ENCODE results near the gene XPO6. TPM values are rescaled to one million over a fixed set of nuclear protein-coding genes. Genes with fewer than 3 reads are reported as not detected.

XPO6 gene
- total and polyA plus RNA-seq, 2 of the 13 experiments (the other 11 are each of a cell fraction or from before 2014, with no cell fraction given): 109 to 129 TPM

DNA sequence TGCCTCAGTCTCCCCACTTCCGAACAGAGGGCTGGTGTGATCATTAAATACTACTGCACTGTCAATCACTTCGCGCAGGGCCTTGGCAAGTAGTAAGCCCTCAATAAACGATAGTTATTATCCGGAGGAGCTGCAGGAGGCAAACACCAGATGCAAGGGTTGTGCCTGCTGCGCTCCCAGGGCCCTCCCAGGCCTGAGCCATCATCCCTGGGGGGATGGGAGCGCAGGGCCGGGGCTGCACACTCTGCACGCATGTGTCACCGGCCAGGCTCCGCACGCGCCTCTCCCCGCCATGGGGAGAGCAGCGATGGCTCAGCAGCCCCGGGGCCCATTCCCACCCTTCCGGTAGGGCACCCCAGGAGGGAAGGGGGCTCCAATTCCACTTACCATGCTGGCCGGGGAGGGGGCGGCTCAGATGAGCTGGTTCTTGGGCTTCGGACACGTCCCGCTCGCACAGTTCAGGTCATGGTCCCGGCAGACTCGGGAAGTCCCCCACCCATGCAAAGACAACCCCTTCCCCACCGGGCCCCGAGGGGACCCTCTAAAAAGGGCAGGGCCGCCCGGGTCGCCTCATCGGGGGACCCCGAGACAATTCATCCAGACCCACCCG is 681 bp downstream of the XPO6 start (continued):
- TF ChIP-seq ZSCAN29 (CRISPR knock-in tag; conservative IDR thresholded peaks at IDR 0.05) (no peak), ZNF746 (CRISPR knock-in tag; IDR thresholded peaks at IDR 0.05) (no peak), ZNF20 (CRISPR knock-in tag; IDR thresholded peaks at IDR 0.05) (no peak), TEAD2 (CRISPR knock-in tag; IDR thresholded peaks at IDR 0.05) (no peak), NFKB2 (CRISPR knock-in tag; IDR thresholded peaks at IDR 0.05; ENCODE audit: borderline replicate concordance) (peak; percentile 42; the same call in 1 of the 2 replicates), MXD4 (CRISPR knock-in tag; IDR thresholded peaks at IDR 0.05) (peak; percentile 84), PHB2 (IDR thresholded peaks at IDR 0.05; ENCODE audit: partially characterized antibody) (no peak), CREBL2 (CRISPR knock-in tag; IDR thresholded peaks at IDR 0.05; ENCODE audit: borderline replicate concordance) (0 out of 2 replicates have a peak, but pooled peaks have one; percentile 42), ETV5 (CRISPR knock-in tag; IDR thresholded peaks at IDR 0.05; ENCODE audit: borderline replicate concordance) (peak; percentile 49), CBFB (CRISPR knock-in tag; IDR thresholded peaks at IDR 0.05) (peak; percentile 16; the same call in 1 of the 2 replicates), ZNF512 (CRISPR knock-in tag; IDR thresholded peaks at IDR 0.05) (no peak), SNAPC2 (CRISPR knock-in tag; IDR thresholded peaks at IDR 0.05) (no peak), ZFAT (CRISPR knock-in tag; conservative IDR thresholded peaks at IDR 0.05) (no peak), SMAD1 (CRISPR knock-in tag; IDR thresholded peaks at IDR 0.05; ENCODE audit: borderline replicate concordance, low read depth) (no peak), ZNF335 (CRISPR knock-in tag; IDR thresholded peaks at IDR 0.05) (no peak), SNAI1 (CRISPR knock-in tag; IDR thresholded peaks at IDR 0.05; ENCODE audit: borderline replicate concordance) (no peak), ZBTB43 (CRISPR knock-in tag; conservative IDR thresholded peaks at IDR 0.05) (no peak), SIX1 (CRISPR knock-in tag; IDR thresholded peaks at IDR 0.05; ENCODE audit: borderline replicate concordance) (no peak), ZNF589 (CRISPR knock-in tag; conservative IDR thresholded peaks at IDR 0.05) (no peak), ZNF331 (CRISPR knock-in tag; IDR thresholded peaks at IDR 0.05) (peak; percentile 80), SIX4 (CRISPR knock-in tag; IDR thresholded peaks at IDR 0.05) (no peak), KMT2A (CRISPR knock-in tag; IDR thresholded peaks at IDR 0.05) (peak; percentile 80), ZSCAN22 (CRISPR knock-in tag; IDR thresholded peaks at IDR 0.05) (no peak), ZNF83 (CRISPR knock-in tag; IDR thresholded peaks at IDR 0.05; ENCODE audit: borderline replicate concordance) (0 out of 2 replicates have a peak, but pooled peaks have one; percentile 45), PRDM10 (CRISPR knock-in tag; IDR thresholded peaks at IDR 0.05; ENCODE audit: low read depth) (peak; percentile 31; the same call in 1 of the 2 replicates), FOXK2 (IDR thresholded peaks at IDR 0.05) (no peak)
